GM23248 (cell line): Measurements from ENCODE around the gene INHA. TPM values are rescaled to one million over a fixed set of nuclear protein-coding genes. Genes with fewer than 3 reads are reported as not detected.
A peak's percentile ranks its signal among the peaks of the same experiment; 100 is the strongest.

Experiments
- DNase-seq: peaks from one replicate; pipeline ENCODE4 v3.0.0-alpha.2; 2015
- H2AFZ ChIP-seq: fragments of 200-600 bp; sonication (generic); 2 replicates; pipeline ENCODE4 v1.6.1; 2016; ENCODE audit warnings: antibody characterized with exemption
- H3F3A ChIP-seq: fragments of 200-600 bp; sonication (generic); 2 replicates; pipeline ENCODE4 v1.6.1; 2016; ENCODE audit warnings: mild to moderate bottlenecking, antibody characterized with exemption, mixed run types; ENCODE audit not compliant: insufficient read depth
- H3K27ac ChIP-seq: fragments of 200-600 bp; sonication (generic); 2 replicates; pipeline ENCODE4 v1.5.1; 2016; ENCODE audit warnings: mild to moderate bottlenecking
- H3K27me3 ChIP-seq: fragments of 200-600 bp; sonication (generic); replicated peaks from 2 replicates; pipeline ENCODE4 v1.6.1; 2016; ENCODE audit warnings: mild to moderate bottlenecking; ENCODE audit not compliant: insufficient read depth
- H3K36me3 ChIP-seq: fragments of 200-600 bp; sonication (generic); 2 replicates; pipeline ENCODE4 v1.6.1; 2016; ENCODE audit warnings: low read depth, mild to moderate bottlenecking
- H3K4me1 ChIP-seq: fragments of 200-600 bp; sonication (generic); 2 replicates; pipeline ENCODE4 v1.6.1; 2016; ENCODE audit warnings: mild to moderate bottlenecking; ENCODE audit not compliant: insufficient read depth
- H3K4me2 ChIP-seq: fragments of 200-600 bp; sonication (generic); one replicate; pipeline ENCODE4 v1.6.1; 2016; ENCODE audit warnings: mild to moderate bottlenecking; ENCODE audit not compliant: unreplicated experiment
- H3K4me3 ChIP-seq: fragments of 200-600 bp; sonication (generic); 2 replicates; pipeline ENCODE4 v1.5.1; 2016; ENCODE audit warnings: mild to moderate bottlenecking
- H3K79me2 ChIP-seq: fragments of 200-600 bp; sonication (generic); 2 replicates; pipeline ENCODE4 v1.6.1; 2016; ENCODE audit warnings: mild to moderate bottlenecking; ENCODE audit not compliant: insufficient read depth
- H3K9ac ChIP-seq: fragments of 200-600 bp; sonication (generic); 2 replicates; pipeline ENCODE4 v1.6.1; 2016; ENCODE audit warnings: mild to moderate bottlenecking
- H3K9me2 ChIP-seq: fragments of 200-600 bp; sonication (generic); 2 replicates; pipeline ENCODE4 v1.6.1; 2016; ENCODE audit warnings: mixed run types, mild to moderate bottlenecking, moderate library complexity; ENCODE audit not compliant: insufficient read depth
- H3K9me3 ChIP-seq: fragments of 200-600 bp; sonication (generic); one replicate; pipeline ENCODE4 v1.6.1; 2017; ENCODE audit warnings: low read depth
- H4K20me1 ChIP-seq: fragments of 200-600 bp; sonication (generic); 2 replicates; pipeline ENCODE4 v1.6.0; 2016; ENCODE audit not compliant: insufficient read depth
- EZH2 ChIP-seq: fragments of 200-600 bp; sonication (generic); IDR thresholded peaks from 2 replicates; pipeline ENCODE4 v1.6.1; 2018; ENCODE audit warnings: antibody characterized with exemption, mild to moderate bottlenecking; ENCODE audit not compliant: insufficient read depth, poor library complexity, severe bottlenecking
- EZH2phosphoT487 ChIP-seq: fragments of 200-600 bp; sonication (generic); IDR thresholded peaks from 2 replicates; pipeline ENCODE4 v1.6.1; 2018; ENCODE audit warnings: antibody characterized with exemption, moderate library complexity, mild to moderate bottlenecking, low read depth; ENCODE audit not compliant: insufficient read depth
- WGBS, 2 experiments: methylation state at CpG; one replicate each; pipeline ENCODE4 v1.1.6; 2015 to 2017; ENCODE audit warnings: low lambda C conversion rate in 2 of 2, low coverage in 1 of 2; ENCODE audit errors: missing lambda C conversion rate in 2 of 2; 5-methylcytosine and 5-hydroxymethylcytosine counted together
- in situ Hi-C: fragments of 300-500 bp; cut with MboI; formaldehyde crosslinking; loops from 2 replicates; pipeline ENCODE4 v1.15.0; 2020
- polyA plus RNA-seq: library from polyadenylated mRNA; unstranded; fragments of >200 nt; fragmentation: Nextera tagmentation; extraction: Ambion mirVana; gene quantifications from 2 replicates; pipeline ENCODE4 v1.2.1, GENCODE V29; 2016
- total RNA-seq: library from RNA; depleted of rRNA; stranded (reverse); fragments of >200 nt; shearing (Covaris generic); gene quantifications from 2 replicates; pipeline ENCODE4 v1.2.3, GENCODE V29; 2014

The INHA gene
- total and polyA plus RNA-seq, 2 experiments from 2014 or later = 0.11 to 0.36 TPM

GRCh38 chr2:219574484-219575311, 2.6 kb downstream of the INHA start:
- 82 to 84% methylated on average over 21 to 22 of the region's 22 CpGs for WGBS, 2 experiments
- H3K36me3 ChIP-seq = no peaks in the 10 kb centered on the region
- H3K4me2 ChIP-seq = no peak overlapping the region
- H3K9me3 ChIP-seq = no peaks in the 10 kb centered on the region
- in situ Hi-C loops = no loop called here
- DNase-seq = no peak
- H3K4me3 ChIP-seq = no peak overlapping the region
- no peak overlapping the region for H3K9ac ChIP-seq
- no peaks in the 10 kb centered on the region for H4K20me1 ChIP-seq
- TF ChIP-seq EZH2phosphoT487 = no peak
- TF ChIP-seq EZH2 = no peak
- no peaks in the 10 kb centered on the region for H3K9me2 ChIP-seq
- H3K4me1 ChIP-seq = peaks cover 4% of the 10 kb centered on the region; the same call in 1 of the 2 replicates
- no peaks in the 10 kb centered on the region for H3F3A ChIP-seq
- no peak overlapping the region for H2AFZ ChIP-seq
- H3K27ac ChIP-seq = no peak overlapping the region
- H3K27me3 ChIP-seq = no peaks in the 10 kb centered on the region
- H3K79me2 ChIP-seq = peaks cover 6% of the 10 kb centered on the region; the same call in 1 of the 2 replicates

GRCh38 chr2:219575566-219576504, 3.7 kb downstream of the INHA start:
- no peak for TF ChIP-seq EZH2phosphoT487
- TF ChIP-seq EZH2 = no peak
- Histone ChIP-seq H2AFZ (no peak overlapping the region), H3K4me1 (no peaks in the 10 kb centered on the region), H3K27me3 (no peaks in the 10 kb centered on the region), H4K20me1 (no peaks in the 10 kb centered on the region), H3K9ac (no peak overlapping the region), H3K27ac (no peak overlapping the region), H3K36me3 (no peaks in the 10 kb centered on the region), H3K4me2 (no peak overlapping the region), H3F3A (no peaks in the 10 kb centered on the region), H3K9me2 (no peaks in the 10 kb centered on the region), H3K4me3 (no peak overlapping the region), H3K79me2 (no peaks in the 10 kb centered on the region), H3K9me3 (no peaks in the 10 kb centered on the region)
- in situ Hi-C loops = no loop called here
- WGBS, 2 experiments = 58 to 63% methylated on average over 6 of the region's 6 CpGs
- DNase-seq = no peak

GRCh38 chr2:219576505-219577388, 4.6 kb downstream of the INHA start:
- in situ Hi-C loops = no loop called here
- Histone ChIP-seq H3K4me2 (no peak overlapping the region), H3K79me2 (no peaks in the 10 kb centered on the region), H3K9ac (no peak overlapping the region), H3K9me2 (no peaks in the 10 kb centered on the region), H3K27me3 (no peaks in the 10 kb centered on the region), H3K27ac (no peak overlapping the region), H3F3A (no peaks in the 10 kb centered on the region), H2AFZ (no peak overlapping the region), H3K9me3 (no peaks in the 10 kb centered on the region), H4K20me1 (no peaks in the 10 kb centered on the region), H3K4me3 (no peak overlapping the region), H3K36me3 (no peaks in the 10 kb centered on the region), H3K4me1 (no peaks in the 10 kb centered on the region)
- TF ChIP-seq EZH2phosphoT487 (no peak), EZH2 (no peak)
- DNase-seq = peak; percentile 41
- WGBS, 2 experiments = 10 to 11% methylated on average over 15 of the region's 15 CpGs
